H1 (cell line): ENCODE data around the gene SOBP. TPM values are rescaled to one million over a fixed set of nuclear protein-coding genes. Genes with fewer than 3 reads are reported as not detected.

Experiments
- CTCF ChIA-PET: fragments of 300-600 bp; sonication (Branson Sonifier 250); formaldehyde crosslinking; loops from one replicate; lab custom pipeline; 2021; ENCODE audit not compliant: partially characterized antibody; lab: Charles Lee
- POLR2A ChIA-PET: fragments of 300-600 bp; sonication (Branson Sonifier 250); formaldehyde crosslinking; loops from one replicate; lab custom pipeline; 2021; ENCODE audit warnings: inconsistent platforms; ENCODE audit not compliant: partially characterized antibody; lab: Charles Lee
- DNase-seq, 2 experiments: peaks; one replicate each; pipeline versions ENCODE4 v3.0.0 to v3.0.0-alpha.2; 2010 to 2022; ENCODE audit warnings: low spot score in 2 of 2, low read depth in 1 of 2, mixed read lengths in 1 of 2
- FAIRE-seq: peaks from 2 replicates; lab custom pipeline; 2011; peaks lifted over from hg19 to GRCh38; lab: Jason Lieb, UNC
- H2AFZ ChIP-seq: 2 replicates; pipeline ENCODE4 v1.8.1; 2012; ENCODE audit warnings: low read length, inconsistent platforms
- H2AK5ac ChIP-seq: 2 replicates; pipeline ENCODE4 v1.6.1; 2013; ENCODE audit warnings: low read depth, low read length
- H2BK120ac ChIP-seq: replicated peaks from 2 replicates; pipeline ENCODE3; 2013; ENCODE audit warnings: low read depth, low read length, inconsistent platforms
- H2BK12ac ChIP-seq: 2 replicates; pipeline ENCODE4 v1.6.1; 2013; ENCODE audit warnings: low read depth, low read length
- H2BK15ac ChIP-seq: 2 replicates; pipeline ENCODE4 v1.6.1; 2013; ENCODE audit warnings: low read length
- H2BK20ac ChIP-seq: 2 replicates; pipeline ENCODE4 v1.6.1; 2013; ENCODE audit warnings: low read length
- H2BK5ac ChIP-seq: 2 replicates; pipeline ENCODE4 v1.6.1; 2013; ENCODE audit warnings: low read depth, low read length
- H3K14ac ChIP-seq: 2 replicates; pipeline ENCODE4 v1.6.1; 2013; ENCODE audit warnings: inconsistent platforms; ENCODE audit not compliant: insufficient read length
- H3K18ac ChIP-seq: 2 replicates; pipeline ENCODE4 v1.6.1; 2013; ENCODE audit warnings: low read length; ENCODE audit errors: extremely low read depth
- H3K23ac ChIP-seq: 2 replicates; pipeline ENCODE4 v1.6.1; 2013; ENCODE audit warnings: inconsistent platforms; ENCODE audit not compliant: insufficient read length
- H3K23me2 ChIP-seq: 2 replicates; pipeline ENCODE4 v1.6.1; 2013; ENCODE audit warnings: low read depth, low read length
- H3K27ac ChIP-seq: 2 replicates; pipeline ENCODE4 v1.6.1; 2011; ENCODE audit warnings: low read depth, low read length, inconsistent platforms
- H3K27me3 ChIP-seq, 4 experiments: replicated peaks in 1 of 4; 1 replicate in 1 of 4; 2 replicates in 3 of 4; pipeline versions ENCODE4 v1.6.1 to v1.8.1; 2011 to 2013; ENCODE audit warnings: low read length in 3 of 4, mild to moderate bottlenecking in 3 of 4, inconsistent platforms in 2 of 4, mixed read lengths in 2 of 4, moderate library complexity in 1 of 4; ENCODE audit not compliant: control insufficient read depth in 3 of 4, insufficient read depth in 3 of 4; ENCODE audit errors: extremely low read depth in 1 of 4
- H3K36me3 ChIP-seq, 4 experiments: 2 replicates each; pipeline versions ENCODE4 v1.6.1 to v1.8.1; 2011 to 2013; ENCODE audit warnings: mild to moderate bottlenecking in 4 of 4, low read length in 3 of 4, moderate library complexity in 2 of 4, control low read depth in 1 of 4, inconsistent platforms in 1 of 4; ENCODE audit not compliant: insufficient read depth in 4 of 4, control insufficient read depth in 2 of 4
- H3K4ac ChIP-seq: replicated peaks from 2 replicates; pipeline ENCODE3; 2013; ENCODE audit warnings: low read length, low read depth, mixed read lengths, inconsistent platforms; ENCODE audit not compliant: insufficient read length
- H3K4me1 ChIP-seq, 4 experiments: replicated peaks in 1 of 4; 1 replicate in 1 of 4; 2 replicates in 3 of 4; pipeline versions ENCODE4 v1.6.1 to v1.8.1; 2011 to 2013; ENCODE audit warnings: low read length in 3 of 4, inconsistent platforms in 2 of 4, mixed read lengths in 1 of 4; ENCODE audit not compliant: insufficient read depth in 4 of 4, control insufficient read depth in 3 of 4
- H3K4me2 ChIP-seq, 2 experiments: 2 replicates each; pipeline versions ENCODE4 v1.6.1 to v1.8.1; 2011 to 2013; ENCODE audit warnings: low read depth in 2 of 2, low read length in 2 of 2, control low read depth in 1 of 2, inconsistent platforms in 1 of 2, mild to moderate bottlenecking in 1 of 2; ENCODE audit not compliant: insufficient read depth in 1 of 2
- H3K4me3 ChIP-seq, 4 experiments: fragments of 200-600, 300-600 bp in 1 of 4; sonication (generic), shearing (Covaris generic), sonication (Bioruptor Twin) in 1 of 4; 2 replicates each; pipeline versions ENCODE4 v1.5.1 to v1.8.1; 2011 to 2016; ENCODE audit warnings: low read length in 4 of 4, low read depth in 3 of 4, control low read depth in 2 of 4, inconsistent platforms in 2 of 4, mild to moderate bottlenecking in 2 of 4, mixed read lengths in 1 of 4, moderate library complexity in 1 of 4; ENCODE audit not compliant: insufficient read depth in 2 of 4; ENCODE audit errors: extremely low read depth in 1 of 4
- H3K56ac ChIP-seq: replicated peaks from 2 replicates; pipeline ENCODE3; 2013; ENCODE audit warnings: low read depth, mild to moderate bottlenecking, mixed read lengths, low read length, inconsistent platforms; ENCODE audit not compliant: insufficient read length
- H3K79me1 ChIP-seq: 2 replicates; pipeline ENCODE4 v1.6.1; 2013; ENCODE audit warnings: low read depth, low read length, control low read depth
- H3K79me2 ChIP-seq, 2 experiments: 2 replicates each; pipeline versions ENCODE4 v1.6.1 to v1.8.1; 2012 to 2013; ENCODE audit warnings: low read length in 2 of 2, mild to moderate bottlenecking in 2 of 2, inconsistent platforms in 1 of 2; ENCODE audit not compliant: insufficient read depth in 2 of 2, control insufficient read depth in 1 of 2
- H3K9ac ChIP-seq, 4 experiments: replicated peaks in 1 of 4; 1 replicate in 1 of 4; 2 replicates in 3 of 4; pipeline versions ENCODE4 v1.6.1 to v1.8.1; 2011 to 2013; ENCODE audit warnings: low read depth in 3 of 4, low read length in 3 of 4, control low read depth in 2 of 4, mild to moderate bottlenecking in 2 of 4, moderate library complexity in 2 of 4, inconsistent platforms in 1 of 4; ENCODE audit errors: extremely low read depth in 1 of 4
- H3K9me3 ChIP-seq, 2 experiments: 2 replicates each; pipeline versions ENCODE4 v1.6.1 to v1.8.1; 2012 to 2013; ENCODE audit warnings: mild to moderate bottlenecking in 2 of 2, moderate library complexity in 2 of 2, control low read depth in 1 of 2, inconsistent platforms in 1 of 2, low read depth in 1 of 2, low read length in 1 of 2, mixed read lengths in 1 of 2; ENCODE audit not compliant: insufficient read depth in 2 of 2
- H4K20me1 ChIP-seq, 2 experiments: replicated peaks in 1 of 2; 2 replicates each; pipeline versions ENCODE3 to v1.8.1; 2011 to 2013; ENCODE audit warnings: inconsistent platforms in 2 of 2, low read length in 2 of 2, mild to moderate bottlenecking in 1 of 2; ENCODE audit not compliant: insufficient read depth in 2 of 2, control insufficient read depth in 1 of 2
- H4K5ac ChIP-seq: 2 replicates; pipeline ENCODE4 v1.6.1; 2013; ENCODE audit warnings: low read length, low read depth, mixed read lengths, inconsistent platforms; ENCODE audit not compliant: insufficient read length
- H4K8ac ChIP-seq: 2 replicates; pipeline ENCODE4 v1.8.0; 2013; ENCODE audit warnings: mild to moderate bottlenecking, moderate library complexity, low read length, inconsistent platforms; ENCODE audit not compliant: insufficient read depth; ENCODE audit errors: extremely low read depth
- H4K91ac ChIP-seq: replicated peaks from 2 replicates; pipeline ENCODE3; 2013; ENCODE audit warnings: low read length, mixed read lengths, inconsistent platforms; ENCODE audit not compliant: insufficient read length
- FOSL1 ChIP-seq: IDR thresholded peaks from 2 replicates; pipeline ENCODE4 v1.6.1; 2011; ENCODE audit warnings: mild to moderate bottlenecking, low read depth, low read length, moderate library complexity; ENCODE audit not compliant: insufficient read depth
- JUN ChIP-seq: IDR thresholded peaks from 2 replicates; pipeline ENCODE4 v1.6.1; 2011; ENCODE audit warnings: low read depth, mild to moderate bottlenecking, improper control_type of control experiment, low read length
- POLR2A ChIP-seq, 2 experiments: IDR thresholded peaks; 1 replicate in 1 of 2; 2 replicates in 1 of 2; pipeline ENCODE4 v1.6.1; 2011; ENCODE audit warnings: low read depth in 2 of 2, low read length in 2 of 2, mild to moderate bottlenecking in 2 of 2; ENCODE audit errors: control extremely low read depth in 1 of 2
- WGBS, 2 experiments: shearing (Covaris generic) in 1 of 2; methylation state at CpG; one replicate each; pipeline versions ENCODE4 v1.1.6 to v1.1.7; 2013 to 2015; ENCODE audit warnings: low lambda C conversion rate in 2 of 2, mixed read lengths in 2 of 2, inconsistent platforms in 1 of 2, low coverage in 1 of 2, missing lambda C conversion rate in 1 of 2; ENCODE audit not compliant: insufficient replicate concordance in 2 of 2, insufficient coverage in 1 of 2, insufficient read length in 1 of 2; ENCODE audit errors: extremely low coverage in 1 of 2, missing lambda C conversion rate in 1 of 2; 5-methylcytosine and 5-hydroxymethylcytosine counted together
- polyA plus RNA-seq, 7 experiments: library from polyadenylated mRNA; depleted of rRNA in 3 of 7; stranded (reverse) in 5 of 7; unstranded in 2 of 7; fragments of >200 nt in 5 of 7; fragments of 200-250 nt in 2 of 7; gene quantifications; 1 replicate in 5 of 7; 2 replicates in 1 of 7; 4 replicates in 1 of 7; pipeline versions ENCODE4 v1.2.1 to v1.2.3, GENCODE V29; 2011 to 2013; ENCODE audit warnings: missing spikeins in 2 of 7, mixed read lengths in 2 of 7
- total RNA-seq: library from RNA; stranded (reverse); fragmentation: NEBNext Ultra II Directional; extraction: Animal tissue kit (Norgen Biotek cat#: 25700); gene quantifications from 2 replicates; pipeline ENCODE4 v1.2.1, GENCODE V29; 2021

The SOBP gene
- total and polyA plus RNA-seq, 2 of the 8 experiments (the other 6 are each of a cell fraction or from before 2014, with no cell fraction given) = 0.45 to 6.2 TPM

- no peak overlapping the region for H3K4ac ChIP-seq
- ChIA-PET CTCF (interaction anchor here (0.6 to 2.4 kb wide), 4 partner anchors 13 to 130 kb away, joined by 3 to 8 read pairs (median 6); partner anchors contain the start of gene PDSS2), POLR2A (interaction anchor here (0.6 kb wide), 1 partner anchor 11 kb away, joined by 3 read pairs; no protein-coding TSS in a partner anchor)
- no peak overlapping the region for H2AK5ac ChIP-seq
- H3K36me3 ChIP-seq = no peaks in the 10 kb centered on the region
- no peak overlapping the region for H4K5ac ChIP-seq
- H4K91ac ChIP-seq = no peak overlapping the region
- TF ChIP-seq POLR2A (IDR thresholded peaks at IDR 0.05; ENCODE audit: control extremely low read depth in 1 of 2, low read depth in 2 of 2, low read length in 2 of 2) (no peak), JUN (no peak), FOSL1 (no peak)
- H2BK15ac ChIP-seq = no peak overlapping the region
- no peak overlapping the region for H3K23ac ChIP-seq
- no peak overlapping the region for H3K9ac ChIP-seq
- no peak overlapping the region for H2BK20ac ChIP-seq
- no peak overlapping the region for H3K18ac ChIP-seq
- no peak overlapping the region for H3K4me3 ChIP-seq
- H2BK120ac ChIP-seq = no peak overlapping the region
- FAIRE-seq (no peak), DNase-seq (no peak)
- peaks cover 0 to 3% (median 0%) of the 10 kb centered on the region in 4 experiments; a peak in 2 of 7 replicates for H3K4me1 ChIP-seq
- no peak overlapping the region for H2BK5ac ChIP-seq
- no peak overlapping the region for H3K56ac ChIP-seq
- no peaks in the 10 kb centered on the region for H3K79me2 ChIP-seq
- H4K20me1 ChIP-seq = no peaks in the 10 kb centered on the region
- H3K4me2 ChIP-seq = no peak overlapping the region
- H3K27ac ChIP-seq = no peak overlapping the region
- no peaks in the 10 kb centered on the region for H3K9me3 ChIP-seq
- no peaks in the 10 kb centered on the region for H3K79me1 ChIP-seq
- 96% methylated on average over 5 of the region's 5 CpGs; no CpG with 5 or more reads in 1 of the 2 experiments for WGBS, 2 experiments
- H4K8ac ChIP-seq = no peak overlapping the region
- H3K27me3 ChIP-seq = no peaks in the 10 kb centered on the region
- H2AFZ ChIP-seq = no peak overlapping the region
- no peak overlapping the region for H2BK12ac ChIP-seq
- H3K14ac ChIP-seq = no peak overlapping the region
- H3K23me2 ChIP-seq = no peaks in the 10 kb centered on the region
Observed at GRCh38 chr6:107589199-107589598, 99.3 kb downstream of the SOBP start.
